Activated CD4-positive, alpha-beta memory T cell treated with anti-CD3 and anti-CD28 coated beads, Interleukin-2, amount 10 ng/mL, durations not matched to agents 7 days and 5 days (primary cell): ENCODE results near the gene LMX1B. TPM values are rescaled to one million over a fixed set of nuclear protein-coding genes. Genes with fewer than 3 reads are reported as not detected.

Experiments
- CTCF ChIA-PET: fragments of 350-600 bp; sonication (Branson Sonifier 250); formaldehyde crosslinking; loops from one replicate; lab custom pipeline; 2021; ENCODE audit warnings: antibody characterized with exemption, inconsistent platforms; lab: Charles Lee
- POLR2A ChIA-PET: fragments of 350-600 bp; sonication (Branson Sonifier 250); formaldehyde crosslinking; loops from one replicate; lab custom pipeline; 2021; ENCODE audit warnings: antibody characterized with exemption; lab: Charles Lee
- DNase-seq: peaks from one replicate; pipeline ENCODE4 v3.0.0-alpha.2; 2020
- H3K27ac Mint-ChIP-seq: one replicate; pipeline ENCODE4 v1.8.0; 2021; ENCODE audit warnings: mild to moderate bottlenecking, mixed read lengths
- H3K27me3 Mint-ChIP-seq: one replicate; pipeline ENCODE4 v1.8.0; 2021; ENCODE audit warnings: mixed read lengths
- H3K36me3 Mint-ChIP-seq: one replicate; pipeline ENCODE4 v1.8.0; 2021; ENCODE audit warnings: low read depth, mixed read lengths
- H3K4me1 Mint-ChIP-seq: one replicate; pipeline ENCODE4 v1.8.0; 2021; ENCODE audit warnings: mixed read lengths
- H3K4me3 Mint-ChIP-seq: one replicate; pipeline ENCODE4 v1.8.0; 2021; ENCODE audit warnings: mild to moderate bottlenecking, mixed read lengths
- H3K9me3 Mint-ChIP-seq: one replicate; pipeline ENCODE4 v1.8.0; 2021; ENCODE audit warnings: mixed read lengths
- total RNA-seq, 2 experiments: library from RNA; stranded (reverse); gene quantifications; one replicate each; pipeline ENCODE4 v1.2.3, GENCODE V29; 2021

The LMX1B gene
- total RNA-seq, 2 experiments from 2014 or later, result not detected

DNA sequence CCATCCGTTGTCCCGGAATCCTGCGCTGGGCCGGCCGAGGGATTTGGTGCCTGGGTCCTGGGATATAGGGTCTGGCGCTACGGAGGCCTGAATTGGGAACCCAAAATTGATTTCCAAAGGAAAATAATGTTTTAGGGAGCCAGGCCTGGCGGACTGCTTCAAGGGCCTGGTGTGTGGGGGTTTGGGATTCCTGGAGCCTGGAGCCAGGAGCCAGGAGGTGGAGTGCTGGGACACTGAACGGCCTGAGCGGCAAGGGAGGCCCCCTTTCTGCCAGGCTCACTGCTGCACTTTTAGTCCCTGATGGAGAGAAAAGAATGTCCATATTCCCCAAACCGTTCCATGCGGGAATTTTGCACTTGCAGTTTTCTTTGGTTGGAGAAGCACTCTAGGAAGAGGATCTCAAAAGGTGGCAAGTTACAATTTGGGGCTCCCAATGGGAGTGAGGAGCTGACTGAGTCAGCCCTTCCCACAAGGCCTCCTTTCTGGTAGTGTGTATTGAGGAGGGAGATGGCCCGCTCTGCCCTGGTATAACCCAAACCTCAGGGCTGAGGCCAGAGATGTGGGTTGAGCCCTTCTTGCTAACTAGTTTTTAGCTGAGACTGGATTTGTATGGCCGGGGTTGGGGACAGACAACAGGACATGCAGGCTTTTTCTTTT, 2.2 kb downstream of the LMX1B start:
- H3K36me3 Mint-ChIP-seq, result peaks cover 7% of the 10 kb centered on the region
- no peaks in the 10 kb centered on the region for H3K9me3 Mint-ChIP-seq
- POLR2A ChIA-PET, result interaction anchor here (0.6 kb wide), 1 partner anchor 173 kb away, joined by 3 read pairs; no protein-coding TSS in a partner anchor
- CTCF ChIA-PET, result interaction anchor here (1.9 kb wide), 1 partner anchor 74 kb away, joined by 6 read pairs; no protein-coding TSS in a partner anchor
- peaks cover 23% of the 10 kb centered on the region for H3K4me1 Mint-ChIP-seq
- H3K4me3 Mint-ChIP-seq, result no peak overlapping the region
- peak overlapping the region; percentile 24 for H3K27ac Mint-ChIP-seq
- peaks cover 75% of the 10 kb centered on the region for H3K27me3 Mint-ChIP-seq
- DNase-seq, result no peak

DNA sequence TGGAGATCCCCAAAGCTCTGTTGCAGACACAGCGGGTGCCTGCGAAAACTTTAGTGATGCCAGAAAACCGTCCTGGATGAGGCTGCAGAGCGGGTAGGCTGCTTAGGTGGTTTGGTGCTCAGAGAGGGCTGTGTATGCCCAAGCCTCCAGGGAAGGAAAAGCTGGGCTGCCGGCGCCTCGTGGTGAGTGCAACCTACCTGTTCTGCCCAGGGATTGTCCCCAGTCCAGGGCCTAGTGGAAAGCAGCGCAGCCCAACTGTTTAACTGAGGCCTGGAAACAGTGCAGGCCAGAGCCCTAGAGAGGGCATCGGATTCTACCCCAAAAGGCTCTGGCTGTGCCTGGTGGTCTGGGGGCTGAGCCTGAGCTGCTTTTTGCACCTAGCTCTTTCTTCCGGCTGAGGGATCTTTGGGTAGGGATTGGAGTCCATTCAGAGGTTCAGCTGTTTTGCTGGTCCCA, 2.8 kb downstream of the LMX1B start:
- no peak for DNase-seq
- Mint-ChIP-seq H3K27ac (no peak overlapping the region), H3K27me3 (peaks cover 74% of the 10 kb centered on the region), H3K4me1 (peaks cover 19% of the 10 kb centered on the region), H3K36me3 (peaks cover 7% of the 10 kb centered on the region), H3K4me3 (no peak overlapping the region), H3K9me3 (no peaks in the 10 kb centered on the region)
- POLR2A ChIA-PET, result no interaction called here
- CTCF ChIA-PET, result interaction anchor here (1.9 kb wide), 1 partner anchor 74 kb away, joined by 6 read pairs; no protein-coding TSS in a partner anchor

- peaks cover 3% of the 10 kb centered on the region for H3K36me3 Mint-ChIP-seq
- H3K27me3 Mint-ChIP-seq, result peaks cover 74% of the 10 kb centered on the region
- no peak overlapping the region for H3K27ac Mint-ChIP-seq
- CTCF ChIA-PET, result interaction anchor here (1.9 kb wide), 1 partner anchor 73 kb away, joined by 6 read pairs; no protein-coding TSS in a partner anchor
- H3K4me1 Mint-ChIP-seq, result peaks cover 12% of the 10 kb centered on the region
- no peak for DNase-seq
- H3K4me3 Mint-ChIP-seq, result no peak overlapping the region
- no peaks in the 10 kb centered on the region for H3K9me3 Mint-ChIP-seq
- POLR2A ChIA-PET, result no interaction called here
These were observed 3.5 kb downstream of the LMX1B start for GRCh38 chr9:126617003-126617822.

DNA sequence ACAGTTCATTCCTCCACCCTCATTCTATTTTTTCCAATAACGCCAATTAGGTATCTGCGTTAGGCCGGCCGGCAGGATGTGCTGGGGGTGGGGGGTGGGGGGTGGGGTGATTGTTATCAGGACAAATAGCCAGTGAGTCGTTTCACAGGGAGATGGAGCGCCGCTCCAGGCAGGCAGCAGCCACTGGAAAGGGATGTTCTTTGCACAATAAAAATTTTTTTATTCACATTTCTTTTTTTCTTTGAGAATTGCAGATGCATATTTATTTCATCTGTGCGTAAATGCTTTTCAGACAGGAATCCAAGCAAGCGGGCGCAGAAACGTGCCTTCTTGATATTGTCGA, 4.1 kb downstream of the LMX1B start:
- H3K4me1 Mint-ChIP-seq, result peaks cover 12% of the 10 kb centered on the region
- POLR2A ChIA-PET, result no interaction called here
- H3K9me3 Mint-ChIP-seq, result no peaks in the 10 kb centered on the region
- CTCF ChIA-PET, result no interaction called here
- peaks cover 3% of the 10 kb centered on the region for H3K36me3 Mint-ChIP-seq
- no peak overlapping the region for H3K27ac Mint-ChIP-seq
- H3K4me3 Mint-ChIP-seq, result no peak overlapping the region
- peaks cover 78% of the 10 kb centered on the region for H3K27me3 Mint-ChIP-seq
- no peak for DNase-seq

DNA sequence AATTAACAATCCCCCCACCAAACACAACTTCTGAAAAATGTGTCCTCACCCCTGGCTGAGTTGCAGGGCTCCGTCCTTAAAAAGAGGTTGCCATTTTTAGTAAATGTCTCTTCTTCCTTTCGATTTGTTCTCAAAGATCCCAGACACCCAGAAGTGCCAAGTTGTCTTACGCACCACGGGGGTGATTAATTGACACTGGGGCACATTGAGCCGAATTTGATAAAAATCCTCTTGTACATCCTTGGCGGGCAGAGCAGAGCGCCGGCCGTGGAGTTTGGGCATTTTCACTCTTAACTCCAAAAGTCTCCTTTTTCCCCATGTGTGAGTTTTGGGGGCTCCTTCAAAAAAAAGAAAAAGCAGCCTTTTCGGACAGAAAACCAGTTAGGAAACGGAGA, 4.5 kb downstream of the LMX1B start:
- no peaks in the 10 kb centered on the region for H3K9me3 Mint-ChIP-seq
- H3K4me1 Mint-ChIP-seq, result peaks cover 10% of the 10 kb centered on the region
- no peak overlapping the region for H3K4me3 Mint-ChIP-seq
- H3K36me3 Mint-ChIP-seq, result peaks cover 3% of the 10 kb centered on the region
- H3K27me3 Mint-ChIP-seq, result peaks cover 78% of the 10 kb centered on the region
- DNase-seq, result no peak
- no peak overlapping the region for H3K27ac Mint-ChIP-seq
- POLR2A ChIA-PET, result no interaction called here
- CTCF ChIA-PET, result no interaction called here

- H3K9me3 Mint-ChIP-seq, result no peaks in the 10 kb centered on the region
- ChIA-PET POLR2A (no interaction called here), CTCF (no interaction called here)
- peaks cover 83% of the 10 kb centered on the region for H3K27me3 Mint-ChIP-seq
- H3K4me1 Mint-ChIP-seq, result peaks cover 10% of the 10 kb centered on the region
- no peak for DNase-seq
- no peak overlapping the region for H3K4me3 Mint-ChIP-seq
- no peak overlapping the region for H3K27ac Mint-ChIP-seq
- H3K36me3 Mint-ChIP-seq, result peaks cover 3% of the 10 kb centered on the region
These were observed 5.0 kb downstream of the LMX1B start for GRCh38 chr9:126618585-126619360.

- DNase-seq, result no peak
- Mint-ChIP-seq H3K9me3 (no peaks in the 10 kb centered on the region), H3K36me3 (peaks cover 1% of the 10 kb centered on the region), H3K4me3 (no peak overlapping the region), H3K27me3 (peaks cover 87% of the 10 kb centered on the region), H3K27ac (no peak overlapping the region), H3K4me1 (peaks cover 7% of the 10 kb centered on the region)
- CTCF ChIA-PET, result no interaction called here
- POLR2A ChIA-PET, result no interaction called here
These were observed 5.8 kb downstream of the LMX1B start for GRCh38 chr9:126619361-126620135.

DNA sequence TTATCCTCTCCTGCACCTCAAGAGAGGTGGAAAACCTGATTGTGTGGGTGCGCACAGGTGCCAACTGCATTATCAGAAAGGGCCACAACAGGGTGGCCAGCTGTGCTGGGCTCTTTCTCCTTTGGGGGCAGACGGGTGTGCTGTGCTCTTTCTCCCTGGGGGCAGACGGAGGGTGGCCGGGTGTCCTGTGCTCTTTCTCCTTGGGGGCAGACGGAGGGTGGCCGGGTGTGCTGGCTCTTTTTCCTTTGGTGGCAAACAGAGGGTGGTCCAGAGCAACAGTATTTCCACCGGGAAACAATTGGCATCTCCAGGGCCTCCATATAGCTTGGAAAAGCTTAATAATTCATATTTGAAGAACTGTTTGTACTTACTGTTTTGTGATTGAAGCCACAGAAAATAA, 6.8 kb downstream of the LMX1B start:
- POLR2A ChIA-PET, result no interaction called here
- CTCF ChIA-PET, result no interaction called here

DNA sequence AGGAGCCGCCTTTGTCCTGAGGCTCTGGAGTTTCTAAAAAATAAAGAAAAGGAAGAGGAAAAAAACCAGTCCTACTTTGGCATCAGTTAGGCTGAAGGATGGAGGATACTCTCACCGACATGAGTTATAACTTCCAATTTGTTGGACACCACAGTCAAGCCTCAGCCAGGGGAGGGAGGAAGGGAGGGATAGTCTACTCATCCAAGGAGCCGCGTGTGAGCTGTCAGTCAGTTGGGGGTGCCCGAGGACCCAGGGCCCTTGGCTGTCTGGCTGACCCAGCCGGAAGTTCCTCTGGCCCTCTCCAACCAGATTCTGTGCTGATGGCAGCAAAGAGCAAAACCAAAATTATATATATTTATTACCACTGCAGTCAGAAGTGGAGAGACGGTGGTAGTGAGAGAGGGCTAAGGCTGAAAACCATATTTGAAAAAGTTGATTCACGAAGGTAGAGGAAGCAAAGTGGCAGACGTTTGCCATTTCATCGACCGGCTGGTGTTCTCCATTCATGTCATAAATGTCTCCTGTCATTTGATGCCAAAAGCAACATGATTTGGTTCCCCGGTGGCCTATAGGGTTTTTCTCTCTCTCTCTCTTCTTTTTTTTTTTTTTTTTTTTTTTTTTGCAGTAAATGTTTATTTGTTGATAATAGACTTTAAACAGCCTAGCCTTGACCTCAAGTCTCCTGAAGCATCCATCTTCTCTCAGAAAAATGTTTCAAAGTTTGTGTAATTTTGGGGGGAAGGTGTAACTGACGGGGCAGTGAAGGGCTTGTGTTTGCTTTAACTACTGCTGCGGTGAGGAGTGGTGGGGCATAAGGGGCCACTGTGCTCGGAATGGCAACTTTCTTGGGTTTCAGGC, 7.6 kb downstream of the LMX1B start:
- DNase-seq, result no peak
- Mint-ChIP-seq H3K27ac (no peak overlapping the region), H3K9me3 (no peaks in the 10 kb centered on the region), H3K36me3 (peaks cover 3% of the 10 kb centered on the region), H3K27me3 (peaks cover 93% of the 10 kb centered on the region), H3K4me1 (peaks cover 12% of the 10 kb centered on the region), H3K4me3 (no peak overlapping the region)
- ChIA-PET CTCF (no interaction called here), POLR2A (no interaction called here)

More for the DNA sequence above, 6.8 kb downstream of the LMX1B start:
- peaks cover 91% of the 10 kb centered on the region for H3K27me3 Mint-ChIP-seq
- H3K4me1 Mint-ChIP-seq, result peaks cover 8% of the 10 kb centered on the region
- no peak for DNase-seq
- no peaks in the 10 kb centered on the region for H3K36me3 Mint-ChIP-seq
- H3K9me3 Mint-ChIP-seq, result no peaks in the 10 kb centered on the region
- no peak overlapping the region for H3K27ac Mint-ChIP-seq
- H3K4me3 Mint-ChIP-seq, result no peak overlapping the region

- no peak overlapping the region for H3K4me3 Mint-ChIP-seq
- POLR2A ChIA-PET, result no interaction called here
These were observed 8.4 kb downstream of the LMX1B start for GRCh38 chr9:126621919-126622735.

GRCh38 chr9:126623314-126623666, 9.6 kb downstream of the LMX1B start:
- H3K4me1 Mint-ChIP-seq, result peaks cover 12% of the 10 kb centered on the region
- H3K27me3 Mint-ChIP-seq, result peaks cover 90% of the 10 kb centered on the region
- POLR2A ChIA-PET, result no interaction called here
- H3K27ac Mint-ChIP-seq, result no peak overlapping the region
- CTCF ChIA-PET, result no interaction called here
- H3K9me3 Mint-ChIP-seq, result no peaks in the 10 kb centered on the region
- peaks cover 3% of the 10 kb centered on the region for H3K36me3 Mint-ChIP-seq
- H3K4me3 Mint-ChIP-seq, result no peak overlapping the region
- no peak for DNase-seq

More at GRCh38 chr9:126621919-126622735, 8.4 kb downstream of the LMX1B start:
- Mint-ChIP-seq H3K9me3 (no peaks in the 10 kb centered on the region), H3K4me1 (peaks cover 15% of the 10 kb centered on the region), H3K36me3 (peaks cover 3% of the 10 kb centered on the region), H3K27me3 (peaks cover 89% of the 10 kb centered on the region), H3K27ac (no peak overlapping the region)
- no peak for DNase-seq
- CTCF ChIA-PET, result no interaction called here
